Measurements from ENCODE around the gene LEMD1.

- peak; percentile 13 for TF ChIP-seq CTCF (IDR thresholded peaks at IDR 0.05)
- no peak for TF ChIP-seq EZH2 (IDR thresholded peaks at IDR 0.05)
These were observed 1.3 kb upstream of the LEMD1 start for GRCh38 chr1:205422993-205423642.

All from neural progenitor cell (in vitro differentiated cells).